GM13976 (cell line): Measurements from ENCODE around the gene GHITM.
"Not testable (repeated sequence)": the region's sequence is repeated elsewhere in the genome, so short reads cannot be mapped to it uniquely, and the experiment has no call there.

Experiments used
- DNase-seq: peaks from one replicate; pipeline ENCODE4 v3.0.0; 2012; ENCODE audit warnings: low spot score
- CTCF ChIP-seq: IDR thresholded peaks from 2 replicates; pipeline ENCODE4 v1.5.1; 2012; ENCODE audit warnings: borderline replicate concordance, mild to moderate bottlenecking; ENCODE audit not compliant: insufficient read depth; ENCODE audit errors: extremely low read depth, missing control alignments, control extremely low read depth
- in situ Hi-C: fragments of 300-500 bp; cut with MboI; formaldehyde crosslinking; loops from one replicate; pipeline ENCODE4 v1.12.0; 2022; ENCODE audit warnings: low sequenced_read_pairs, mixed read lengths, inconsistent platforms; ENCODE audit not compliant: unreplicated experiment

GHITM gene

GRCh38 chr10:84139126-84140035 lies at the start of gene GHITM:
GHITM (plus strand) TSS chr10:84139509; CDS start chr10:84141501, 1,992 bp downstream.
- TF ChIP-seq CTCF, result no peak
- in situ Hi-C loops, result loop anchor here (10.0 kb wide), 1 partner anchor 65 kb away; no protein-coding TSS in a partner anchor
- DNase-seq, result peak; percentile 94

- no peak for DNase-seq
- in situ Hi-C loops, result no loop called here
- TF ChIP-seq CTCF, result no peak
Observed at GRCh38 chr10:84095811-84096497, 43.4 kb upstream of the GHITM start.

- TF ChIP-seq CTCF, result peak; percentile 10
- in situ Hi-C loops, result no loop called here
- no peak for DNase-seq
Observed at GRCh38 chr10:84097787-84098353, 41.4 kb upstream of the GHITM start.

GRCh38 chr10:84098667-84099066 lies 40.6 kb upstream of the GHITM start:
- no peak for TF ChIP-seq CTCF
- in situ Hi-C loops, result no loop called here
- no peak for DNase-seq

- in situ Hi-C loops, result no loop called here
- no peak for TF ChIP-seq CTCF
- DNase-seq, result no peak
Observed at GRCh38 chr10:84101042-84101441, 38.3 kb upstream of the GHITM start.

GRCh38 chr10:84108797-84109196 lies 30.5 kb upstream of the GHITM start:
- DNase-seq, result no peak
- in situ Hi-C loops, result no loop called here
- no peak for TF ChIP-seq CTCF

GRCh38 chr10:84109772-84110171 lies 29.5 kb upstream of the GHITM start:
- in situ Hi-C loops, result not testable (repeated sequence)

GRCh38 chr10:84113468-84113867 lies 25.8 kb upstream of the GHITM start:
- DNase-seq, in situ Hi-C loops: not testable (repeated sequence)

More at GRCh38 chr10:84109772-84110171, 29.5 kb upstream of the GHITM start:
- not testable (repeated sequence) for DNase-seq
